ENCODE data around the gene PPP2R2C.

PPP2R2C gene

GRCh38 chr4:6302869-6303268, 169.5 kb downstream of the PPP2R2C start:
- H3K4me3 ChIP-seq (replicated peaks; ENCODE audit: low read depth, low read length) = no peak overlapping the region
- no peak for DNase-seq (ENCODE audit: extremely low read depth, low read depth)
- TF ChIP-seq CTCF (IDR thresholded peaks at IDR 0.05; ENCODE audit: low read depth, low read length, missing control alignments) = no peak

GRCh38 chr4:6301732-6302442, 170.5 kb downstream of the PPP2R2C start:
- no peak for TF ChIP-seq CTCF (IDR thresholded peaks at IDR 0.05; ENCODE audit: low read depth, low read length, missing control alignments)
- DNase-seq (ENCODE audit: extremely low read depth, low read depth) = no peak

GRCh38 chr4:6301051-6301731, 171.2 kb downstream of the PPP2R2C start:
- no peak for DNase-seq (ENCODE audit: extremely low read depth, low read depth)
- H3K4me3 ChIP-seq (replicated peaks; ENCODE audit: low read depth, low read length) = no peak overlapping the region
- TF ChIP-seq CTCF (IDR thresholded peaks at IDR 0.05; ENCODE audit: low read depth, low read length, missing control alignments) = no peak

More at GRCh38 chr4:6301732-6302442, 170.5 kb downstream of the PPP2R2C start:
- no peak overlapping the region for H3K4me3 ChIP-seq (replicated peaks; ENCODE audit: low read depth, low read length)

GRCh38 chr4:6300359-6300758, 172.1 kb downstream of the PPP2R2C start:
- H3K4me3 ChIP-seq (replicated peaks; ENCODE audit: low read depth, low read length) = no peak overlapping the region
- no peak for TF ChIP-seq CTCF (IDR thresholded peaks at IDR 0.05; ENCODE audit: low read depth, low read length, missing control alignments)
- no peak for DNase-seq (ENCODE audit: extremely low read depth, low read depth)

- no peak for TF ChIP-seq CTCF (IDR thresholded peaks at IDR 0.05; ENCODE audit: low read depth, low read length, missing control alignments)
- no peak for DNase-seq (ENCODE audit: extremely low read depth, low read depth)
- H3K4me3 ChIP-seq (replicated peaks; ENCODE audit: low read depth, low read length) = no peak overlapping the region
Measured at GRCh38 chr4:6299875-6300274, 172.5 kb downstream of the PPP2R2C start.

GRCh38 chr4:6298852-6299251, 173.6 kb downstream of the PPP2R2C start:
- TF ChIP-seq CTCF (IDR thresholded peaks at IDR 0.05; ENCODE audit: low read depth, low read length, missing control alignments) = no peak
- no peak overlapping the region for H3K4me3 ChIP-seq (replicated peaks; ENCODE audit: low read depth, low read length)
- DNase-seq (ENCODE audit: extremely low read depth, low read depth) = no peak
